Omental fat pad (tissue), 4 donors: Measurements from ENCODE around the gene TRAPPC8. TPM values are rescaled to one million over a fixed set of nuclear protein-coding genes. Genes with fewer than 3 reads are reported as not detected.
"Not testable (repeated sequence)": the region's sequence is repeated elsewhere in the genome, so short reads cannot be mapped to it uniquely, and the experiment has no call there.

Experiments used
- ATAC-seq: fragments of 150-250 bp; one replicate; pipeline ENCODE4 v1.9.1; 2016; ENCODE audit warnings: mild to moderate bottlenecking, moderate library complexity; ENCODE audit not compliant: low FRiP score
- DNase-seq: peaks from one replicate; pipeline ENCODE4 v3.0.0-alpha.2; 2019; ENCODE audit warnings: low spot score
- CTCF ChIP-seq, 3 donors: fragments of 450-650 bp; IDR thresholded peaks; one replicate each; pipeline ENCODE4 v1.5.1; 2016 to 2017; ENCODE audit warnings: antibody characterized with exemption in 3 of 3, mild to moderate bottlenecking in 3 of 3, moderate library complexity in 2 of 3
- total RNA-seq, 4 donors: library from RNA; depleted of rRNA; stranded (reverse); fragments of >200 nt; gene quantifications; one replicate each; pipeline ENCODE4 v1.1.0, GENCODE V29; 2016

Gene TRAPPC8
- total RNA-seq, 4 donors from 2014 or later = 36.2 to 45.7 (median 36.9) TPM

DNA sequence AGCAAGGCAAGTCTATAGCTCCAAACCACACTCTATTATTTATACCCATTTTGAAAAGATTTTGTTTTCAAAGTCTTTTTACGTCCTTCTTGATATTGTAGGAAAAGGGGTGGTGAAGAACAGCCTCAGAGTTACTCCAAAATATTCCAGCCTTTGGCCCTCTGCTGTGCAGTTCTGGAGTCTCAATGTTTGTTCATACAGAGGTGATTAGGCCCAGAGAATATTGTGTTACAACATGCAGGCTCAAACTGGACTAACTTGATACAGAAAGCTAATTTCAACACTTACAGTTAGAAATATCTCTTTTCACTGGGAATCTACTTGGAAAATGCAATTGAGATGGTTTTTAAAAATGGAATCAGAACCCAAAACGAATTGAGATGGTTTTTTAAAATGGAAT lies 141.8 kb downstream of the TRAPPC8 start:
- no peak for TF ChIP-seq CTCF (IDR thresholded peaks at IDR 0.05)
- no peak for ATAC-seq
- no peak for DNase-seq

- DNase-seq, ATAC-seq: not testable (repeated sequence)
Observed at GRCh38 chr18:31799257-31799656, 143.7 kb downstream of the TRAPPC8 start.

GRCh38 chr18:31798399-31798798 lies 144.5 kb downstream of the TRAPPC8 start:
- DNase-seq (no peak), ATAC-seq (no peak)
- no peak for TF ChIP-seq CTCF (IDR thresholded peaks at IDR 0.05)

DNA sequence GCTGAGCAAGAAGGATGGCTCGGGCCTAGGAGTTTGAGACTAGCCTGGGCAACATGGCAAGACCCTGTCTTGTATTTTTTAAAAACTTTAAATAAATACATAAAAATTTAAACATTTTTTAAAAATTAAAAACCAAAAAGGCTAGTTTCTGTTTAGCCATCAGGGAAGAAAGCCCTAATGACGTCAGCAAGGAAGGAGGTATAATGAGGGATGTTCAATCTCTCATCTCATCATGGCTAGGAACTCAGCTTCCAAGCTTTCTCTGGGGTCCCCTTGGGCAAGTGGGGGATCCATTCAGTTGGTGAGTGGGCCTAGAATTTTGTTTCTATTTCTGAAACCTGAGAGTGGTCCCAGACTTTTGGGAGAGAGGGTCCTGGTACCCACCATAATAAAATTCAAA lies 147.2 kb downstream of the TRAPPC8 start:
- no peak for ATAC-seq
- TF ChIP-seq CTCF (IDR thresholded peaks at IDR 0.05) = no peak
- no peak for DNase-seq

DNA sequence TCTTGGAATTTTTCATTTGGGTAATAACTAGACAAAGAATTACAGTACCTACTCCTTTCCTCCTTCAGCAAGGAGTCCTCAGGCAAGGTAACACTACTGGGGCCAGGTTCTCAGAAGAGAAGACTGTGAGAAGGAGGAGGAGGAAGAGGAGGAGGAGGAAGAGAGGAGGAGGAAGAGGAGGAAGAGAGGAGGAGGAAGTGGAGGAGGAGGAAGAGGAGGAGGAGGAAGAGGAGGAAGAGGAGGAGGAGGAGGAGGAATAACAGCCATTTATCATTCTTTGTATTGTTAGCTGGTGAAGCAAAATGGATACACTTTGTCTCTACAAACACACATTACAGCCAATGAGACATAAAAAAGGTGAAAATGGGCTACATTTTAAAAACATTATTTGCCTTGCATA lies 149.4 kb downstream of the TRAPPC8 start:
- TF ChIP-seq CTCF (IDR thresholded peaks at IDR 0.05) = no peak
- ATAC-seq = no peak
- DNase-seq = no peak

- ATAC-seq = no peak
Observed at GRCh38 chr18:31792580-31792911, 150.4 kb downstream of the TRAPPC8 start.

DNA sequence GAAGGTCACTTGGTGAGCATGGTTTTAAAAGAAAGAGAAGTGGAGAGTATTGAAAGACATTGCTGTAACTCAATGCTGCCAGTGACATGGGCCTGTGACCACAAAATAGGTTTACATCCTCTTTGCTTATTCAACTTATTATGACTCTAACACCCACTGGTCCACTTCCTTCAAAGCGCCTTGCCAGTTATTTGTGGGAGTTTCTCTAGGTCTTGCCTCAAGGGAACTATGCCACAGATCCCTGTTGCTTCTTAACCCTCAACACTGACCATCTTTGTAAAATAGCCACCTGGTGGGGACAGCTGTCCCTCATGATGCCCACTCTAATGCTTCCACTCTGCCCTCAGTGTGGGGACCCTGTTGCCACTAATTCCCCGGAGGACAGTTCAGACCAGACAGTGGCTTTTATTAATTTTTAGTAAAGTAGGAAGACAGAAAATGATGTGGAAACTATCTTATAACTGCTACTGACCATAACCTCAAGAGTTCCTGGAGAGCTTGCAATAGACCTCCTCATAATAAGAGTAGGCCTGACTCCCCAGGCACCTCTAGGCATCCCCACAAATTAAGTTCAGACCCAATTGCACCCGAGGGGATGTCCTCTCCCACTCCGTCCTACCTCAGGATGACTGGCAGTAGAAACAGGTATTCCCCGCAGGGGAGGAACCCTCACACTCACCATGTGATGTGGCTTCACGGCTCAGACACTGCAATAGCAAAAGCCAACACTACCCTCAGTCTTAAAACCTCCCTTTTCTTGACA lies 150.9 kb downstream of the TRAPPC8 start:
- no peak for TF ChIP-seq CTCF (IDR thresholded peaks at IDR 0.05)
- DNase-seq = no peak
- no peak for ATAC-seq

More at GRCh38 chr18:31792580-31792911, 150.4 kb downstream of the TRAPPC8 start:
- TF ChIP-seq CTCF (IDR thresholded peaks at IDR 0.05) = no peak
- no peak for DNase-seq
